H1 (cell line): ENCODE measurements around the gene ULK1. TPM values are rescaled to one million over a fixed set of nuclear protein-coding genes. Genes with fewer than 3 reads are reported as not detected.

ENCODE experiments used
- CTCF ChIA-PET: fragments of 300-600 bp; sonication (Branson Sonifier 250); formaldehyde crosslinking; loops from one replicate; lab custom pipeline; 2021; ENCODE audit not compliant: partially characterized antibody; lab: Charles Lee
- POLR2A ChIA-PET: fragments of 300-600 bp; sonication (Branson Sonifier 250); formaldehyde crosslinking; loops from one replicate; lab custom pipeline; 2021; ENCODE audit warnings: inconsistent platforms; ENCODE audit not compliant: partially characterized antibody; lab: Charles Lee
- DNase-seq, 2 experiments: peaks; one replicate each; pipeline versions ENCODE4 v3.0.0 to v3.0.0-alpha.2; 2010 to 2022; ENCODE audit warnings: low spot score in 2 of 2, low read depth in 1 of 2, mixed read lengths in 1 of 2
- FAIRE-seq: peaks from 2 replicates; lab custom pipeline; 2011; peaks lifted over from hg19 to GRCh38; lab: Jason Lieb, UNC
- H2AFZ ChIP-seq: 2 replicates; pipeline ENCODE4 v1.8.1; 2012; ENCODE audit warnings: low read length, inconsistent platforms
- H2AK5ac ChIP-seq: 2 replicates; pipeline ENCODE4 v1.6.1; 2013; ENCODE audit warnings: low read depth, low read length
- H2BK120ac ChIP-seq: replicated peaks from 2 replicates; pipeline ENCODE3; 2013; ENCODE audit warnings: low read depth, low read length, inconsistent platforms
- H2BK12ac ChIP-seq: 2 replicates; pipeline ENCODE4 v1.6.1; 2013; ENCODE audit warnings: low read depth, low read length
- H2BK15ac ChIP-seq: 2 replicates; pipeline ENCODE4 v1.6.1; 2013; ENCODE audit warnings: low read length
- H2BK20ac ChIP-seq: 2 replicates; pipeline ENCODE4 v1.6.1; 2013; ENCODE audit warnings: low read length
- H2BK5ac ChIP-seq: 2 replicates; pipeline ENCODE4 v1.6.1; 2013; ENCODE audit warnings: low read depth, low read length
- H3K14ac ChIP-seq: 2 replicates; pipeline ENCODE4 v1.6.1; 2013; ENCODE audit warnings: inconsistent platforms; ENCODE audit not compliant: insufficient read length
- H3K18ac ChIP-seq: 2 replicates; pipeline ENCODE4 v1.6.1; 2013; ENCODE audit warnings: low read length; ENCODE audit errors: extremely low read depth
- H3K23ac ChIP-seq: 2 replicates; pipeline ENCODE4 v1.6.1; 2013; ENCODE audit warnings: inconsistent platforms; ENCODE audit not compliant: insufficient read length
- H3K23me2 ChIP-seq: 2 replicates; pipeline ENCODE4 v1.6.1; 2013; ENCODE audit warnings: low read depth, low read length
- H3K27ac ChIP-seq: 2 replicates; pipeline ENCODE4 v1.6.1; 2011; ENCODE audit warnings: low read depth, low read length, inconsistent platforms
- H3K27me3 ChIP-seq, 4 experiments: replicated peaks in 1 of 4; 1 replicate in 1 of 4; 2 replicates in 3 of 4; pipeline versions ENCODE4 v1.6.1 to v1.8.1; 2011 to 2013; ENCODE audit warnings: low read length in 3 of 4, mild to moderate bottlenecking in 3 of 4, inconsistent platforms in 2 of 4, mixed read lengths in 2 of 4, moderate library complexity in 1 of 4; ENCODE audit not compliant: control insufficient read depth in 3 of 4, insufficient read depth in 3 of 4; ENCODE audit errors: extremely low read depth in 1 of 4
- H3K36me3 ChIP-seq, 4 experiments: 2 replicates each; pipeline versions ENCODE4 v1.6.1 to v1.8.1; 2011 to 2013; ENCODE audit warnings: mild to moderate bottlenecking in 4 of 4, low read length in 3 of 4, moderate library complexity in 2 of 4, control low read depth in 1 of 4, inconsistent platforms in 1 of 4; ENCODE audit not compliant: insufficient read depth in 4 of 4, control insufficient read depth in 2 of 4
- H3K4ac ChIP-seq: replicated peaks from 2 replicates; pipeline ENCODE3; 2013; ENCODE audit warnings: low read length, low read depth, mixed read lengths, inconsistent platforms; ENCODE audit not compliant: insufficient read length
- H3K4me1 ChIP-seq, 4 experiments: replicated peaks in 1 of 4; 1 replicate in 1 of 4; 2 replicates in 3 of 4; pipeline versions ENCODE4 v1.6.1 to v1.8.1; 2011 to 2013; ENCODE audit warnings: low read length in 3 of 4, inconsistent platforms in 2 of 4, mixed read lengths in 1 of 4; ENCODE audit not compliant: insufficient read depth in 4 of 4, control insufficient read depth in 3 of 4
- H3K4me2 ChIP-seq, 2 experiments: 2 replicates each; pipeline versions ENCODE4 v1.6.1 to v1.8.1; 2011 to 2013; ENCODE audit warnings: low read depth in 2 of 2, low read length in 2 of 2, control low read depth in 1 of 2, inconsistent platforms in 1 of 2, mild to moderate bottlenecking in 1 of 2; ENCODE audit not compliant: insufficient read depth in 1 of 2
- H3K4me3 ChIP-seq, 4 experiments: fragments of 200-600, 300-600 bp in 1 of 4; sonication (generic), shearing (Covaris generic), sonication (Bioruptor Twin) in 1 of 4; 2 replicates each; pipeline versions ENCODE4 v1.5.1 to v1.8.1; 2011 to 2016; ENCODE audit warnings: low read length in 4 of 4, low read depth in 3 of 4, control low read depth in 2 of 4, inconsistent platforms in 2 of 4, mild to moderate bottlenecking in 2 of 4, mixed read lengths in 1 of 4, moderate library complexity in 1 of 4; ENCODE audit not compliant: insufficient read depth in 2 of 4; ENCODE audit errors: extremely low read depth in 1 of 4
- H3K56ac ChIP-seq: replicated peaks from 2 replicates; pipeline ENCODE3; 2013; ENCODE audit warnings: low read depth, mild to moderate bottlenecking, mixed read lengths, low read length, inconsistent platforms; ENCODE audit not compliant: insufficient read length
- H3K79me1 ChIP-seq: 2 replicates; pipeline ENCODE4 v1.6.1; 2013; ENCODE audit warnings: low read depth, low read length, control low read depth
- H3K79me2 ChIP-seq, 2 experiments: 2 replicates each; pipeline versions ENCODE4 v1.6.1 to v1.8.1; 2012 to 2013; ENCODE audit warnings: low read length in 2 of 2, mild to moderate bottlenecking in 2 of 2, inconsistent platforms in 1 of 2; ENCODE audit not compliant: insufficient read depth in 2 of 2, control insufficient read depth in 1 of 2
- H3K9ac ChIP-seq, 4 experiments: replicated peaks in 1 of 4; 1 replicate in 1 of 4; 2 replicates in 3 of 4; pipeline versions ENCODE4 v1.6.1 to v1.8.1; 2011 to 2013; ENCODE audit warnings: low read depth in 3 of 4, low read length in 3 of 4, control low read depth in 2 of 4, mild to moderate bottlenecking in 2 of 4, moderate library complexity in 2 of 4, inconsistent platforms in 1 of 4; ENCODE audit errors: extremely low read depth in 1 of 4
- H3K9me3 ChIP-seq, 2 experiments: 2 replicates each; pipeline versions ENCODE4 v1.6.1 to v1.8.1; 2012 to 2013; ENCODE audit warnings: mild to moderate bottlenecking in 2 of 2, moderate library complexity in 2 of 2, control low read depth in 1 of 2, inconsistent platforms in 1 of 2, low read depth in 1 of 2, low read length in 1 of 2, mixed read lengths in 1 of 2; ENCODE audit not compliant: insufficient read depth in 2 of 2
- H4K20me1 ChIP-seq, 2 experiments: replicated peaks in 1 of 2; 2 replicates each; pipeline versions ENCODE3 to v1.8.1; 2011 to 2013; ENCODE audit warnings: inconsistent platforms in 2 of 2, low read length in 2 of 2, mild to moderate bottlenecking in 1 of 2; ENCODE audit not compliant: insufficient read depth in 2 of 2, control insufficient read depth in 1 of 2
- H4K5ac ChIP-seq: 2 replicates; pipeline ENCODE4 v1.6.1; 2013; ENCODE audit warnings: low read length, low read depth, mixed read lengths, inconsistent platforms; ENCODE audit not compliant: insufficient read length
- H4K8ac ChIP-seq: 2 replicates; pipeline ENCODE4 v1.8.0; 2013; ENCODE audit warnings: mild to moderate bottlenecking, moderate library complexity, low read length, inconsistent platforms; ENCODE audit not compliant: insufficient read depth; ENCODE audit errors: extremely low read depth
- H4K91ac ChIP-seq: replicated peaks from 2 replicates; pipeline ENCODE3; 2013; ENCODE audit warnings: low read length, mixed read lengths, inconsistent platforms; ENCODE audit not compliant: insufficient read length
- whole genome bisulfite sequencing, 2 experiments: shearing (Covaris generic) in 1 of 2; methylation state at CpG; one replicate each; pipeline versions ENCODE4 v1.1.6 to v1.1.7; 2013 to 2015; ENCODE audit warnings: low lambda C conversion rate in 2 of 2, mixed read lengths in 2 of 2, inconsistent platforms in 1 of 2, low coverage in 1 of 2, missing lambda C conversion rate in 1 of 2; ENCODE audit not compliant: insufficient replicate concordance in 2 of 2, insufficient coverage in 1 of 2, insufficient read length in 1 of 2; ENCODE audit errors: extremely low coverage in 1 of 2, missing lambda C conversion rate in 1 of 2; 5-methylcytosine and 5-hydroxymethylcytosine counted together
- polyA plus RNA-seq, 7 experiments: library from polyadenylated mRNA; depleted of rRNA in 3 of 7; stranded (reverse) in 5 of 7; unstranded in 2 of 7; fragments of >200 nt in 5 of 7; fragments of 200-250 nt in 2 of 7; gene quantifications; 1 replicate in 5 of 7; 2 replicates in 1 of 7; 4 replicates in 1 of 7; pipeline versions ENCODE4 v1.2.1 to v1.2.3, GENCODE V29; 2011 to 2013; ENCODE audit warnings: missing spikeins in 2 of 7, mixed read lengths in 2 of 7
- total RNA-seq: library from RNA; stranded (reverse); fragmentation: NEBNext Ultra II Directional; extraction: Animal tissue kit (Norgen Biotek cat#: 25700); gene quantifications from 2 replicates; pipeline ENCODE4 v1.2.1, GENCODE V29; 2021

ULK1 gene
- total and polyA plus RNA-seq, 2 of the 8 experiments (the other 6 are each of a cell fraction or from before 2014, with no cell fraction given), result 13.0 to 44.1 TPM

DNA sequence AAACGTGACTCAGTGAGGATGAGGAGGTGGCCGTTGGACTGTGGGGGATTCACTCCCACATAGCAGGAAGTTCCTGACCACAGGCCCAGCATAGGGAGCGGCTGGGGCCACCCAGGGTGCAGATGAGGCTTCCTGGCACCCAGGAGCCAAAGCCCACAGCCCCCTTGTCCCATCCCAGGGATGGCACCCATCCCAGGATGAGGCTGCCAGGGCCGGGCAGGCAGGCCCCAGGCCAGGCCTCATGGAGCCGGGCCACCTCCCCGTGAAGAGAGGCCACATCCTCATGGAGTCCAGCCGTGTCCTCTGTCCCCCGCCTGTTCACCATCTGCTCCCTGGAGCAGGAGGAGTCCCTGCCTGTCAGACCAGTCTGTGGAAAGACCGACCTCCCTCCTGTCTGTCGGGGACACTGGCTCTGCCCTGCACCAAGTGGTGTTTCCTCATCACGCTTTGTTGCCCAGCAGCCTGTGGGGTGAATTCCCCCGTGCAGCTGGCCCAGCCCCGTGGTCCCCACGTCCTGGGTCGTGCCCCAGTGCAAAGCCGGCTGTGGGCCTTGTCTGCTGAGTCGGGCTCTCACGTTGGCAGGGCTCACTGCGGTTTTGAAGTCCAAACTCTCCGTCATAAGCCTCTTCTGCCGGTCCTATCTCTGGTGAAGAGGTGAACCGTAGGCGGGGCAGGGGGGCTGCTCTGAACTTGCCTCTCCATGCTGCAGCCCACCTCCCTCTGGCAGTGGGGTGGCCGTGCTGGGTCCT, 41.7 kb upstream of the ULK1 start:
- Histone ChIP-seq H3K79me1 (no peaks in the 10 kb centered on the region), H3K18ac (peak overlapping the region; percentile 32; the same call in 1 of the 2 replicates), H3K14ac (no peak overlapping the region), H2BK12ac (no peak overlapping the region), H2AK5ac (no peak overlapping the region), H3K4me2 (no peak overlapping the region), H3K36me3 (peaks cover 0 to 25% (median 0%) of the 10 kb centered on the region in 4 experiments; a peak in 3 of 8 replicates), H4K5ac (peak overlapping the region; percentile 21), H3K23ac (no peak overlapping the region), H2BK120ac (no peak overlapping the region), H3K9ac (peak overlapping the region in 1 of 4 experiments; percentile 40; a peak in 2 of 7 replicates), H2BK5ac (0 out of 2 replicates have a peak overlapping the region, but pooled peaks have one; percentile 12), H2BK15ac (no peak overlapping the region), H3K56ac (no peak overlapping the region), H4K91ac (no peak overlapping the region), H4K8ac (peak overlapping the region; percentile 65; the same call in 1 of the 2 replicates), H3K4me1 (peaks cover 0 to 9% (median 3%) of the 10 kb centered on the region in 4 experiments; a peak in 3 of 7 replicates), H4K20me1 (peaks cover 0 to 1% of the 10 kb centered on the region in 2 experiments), H3K4ac (peak overlapping the region; percentile 85), H3K27ac (no peak overlapping the region), H3K79me2 (no peaks in the 10 kb centered on the region), H3K27me3 (no peaks in the 10 kb centered on the region; a peak in 1 of 7 replicates), H3K23me2 (no peaks in the 10 kb centered on the region; the same call in 1 of the 2 replicates), H3K9me3 (no peaks in the 10 kb centered on the region), H3K4me3 (no peak overlapping the region), H2AFZ (no peak overlapping the region), H2BK20ac (no peak overlapping the region)
- ChIA-PET CTCF (interaction anchor here (0.7 to 1.5 kb wide), 5 partner anchors 9 to 19 kb away, joined by 3 to 6 read pairs (median 4); no protein-coding TSS in a partner anchor), POLR2A (interaction anchor here (1.7 kb wide), 2 partner anchors 67 to 77 kb away, joined by 4 to 5 read pairs; partner anchors contain the start of gene PUS1)
- FAIRE-seq (no peak), DNase-seq (no peak)
- WGBS, 2 experiments, result 78% methylated on average over 23 of the region's 24 CpGs; no CpG with 5 or more reads in 1 of the 2 experiments
